Measurements from ENCODE around the gene CRACDL. TPM values are rescaled to one million over a fixed set of nuclear protein-coding genes. Genes with fewer than 3 reads are reported as not detected.

The CRACDL gene
- total and polyA plus RNA-seq, 2 donors (not counting 3 experiments of a cell fraction or from before 2014, with no cell fraction given), result 0.92 to 6.3 TPM

DNA sequence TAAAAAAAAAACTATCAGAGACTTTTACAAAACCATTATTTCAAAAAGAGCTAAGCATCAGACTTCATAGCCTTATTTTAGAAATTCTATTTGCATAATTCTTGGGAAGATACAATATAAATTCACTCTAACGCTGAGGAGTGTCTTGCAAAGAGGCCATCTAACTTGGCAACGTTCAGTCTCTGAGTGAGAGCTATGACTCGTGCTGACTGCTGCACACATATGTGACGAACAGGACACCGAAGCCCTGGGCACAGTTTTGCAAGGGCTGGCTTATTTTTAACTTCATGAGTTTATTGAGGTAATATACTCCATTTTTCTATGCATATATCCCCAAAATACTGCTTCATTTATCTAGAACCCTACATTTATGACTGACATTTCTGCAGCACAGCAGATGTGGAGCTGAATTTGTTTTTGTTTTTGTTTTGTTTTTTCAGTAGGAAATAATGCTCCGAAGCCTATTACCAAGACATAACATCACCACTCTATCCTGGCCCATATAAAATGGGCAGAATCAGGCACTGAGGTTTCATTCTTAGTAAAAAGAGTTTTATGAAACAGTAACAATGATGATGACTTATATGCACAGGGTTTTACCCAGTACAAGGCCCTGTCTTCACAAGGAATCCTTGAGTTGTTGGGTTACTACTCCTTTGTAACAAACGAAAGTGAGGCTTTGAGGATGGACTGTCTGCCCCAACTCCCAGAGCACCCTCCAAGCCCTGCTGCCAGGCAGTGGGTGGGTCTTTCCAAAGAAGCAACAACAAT lies 68.3 kb downstream of the CRACDL start:
- Histone ChIP-seq H3K4me2 (ENCODE audit: insufficient read depth, low read length) (no peak overlapping the region), H3K4me1 (ENCODE audit: control insufficient read depth, extremely low read depth, insufficient read depth, low read length) (peaks cover 21% of the 10 kb centered on the region), H3K27ac (ENCODE audit: insufficient read depth, low read depth, low read length) (no peak overlapping the region), H3K4me3 (replicated peaks in 1 of 3; ENCODE audit: insufficient read depth in 1 of 3, low read depth in 1 of 3, low read length in 3 of 3) (no peak overlapping the region), H3K27me3 (ENCODE audit: control insufficient read depth in 2 of 2, insufficient read depth in 2 of 2, low read length in 2 of 2) (no peaks in the 10 kb centered on the region), H3K9ac (replicated peaks; ENCODE audit: extremely low read depth, insufficient read depth, low read length) (no peak overlapping the region), H4K20me1 (replicated peaks; ENCODE audit: control insufficient read depth, extremely low read depth, insufficient read depth, low read length) (no peaks in the 10 kb centered on the region), H3K9me1 (replicated peaks; ENCODE audit: control insufficient read depth, extremely low read depth, insufficient read depth, low read length) (no peaks in the 10 kb centered on the region), H3K79me2 (ENCODE audit: control insufficient read depth, insufficient read depth, low read length) (no peaks in the 10 kb centered on the region), H3K36me3 (ENCODE audit: control insufficient read depth in 2 of 2, extremely low read depth in 1 of 2, insufficient read depth in 2 of 2, low read length in 2 of 2) (no peaks in the 10 kb centered on the region), H3K9me3 (replicated peaks; ENCODE audit: control insufficient read depth, insufficient read depth, low read length) (no peaks in the 10 kb centered on the region), H2AFZ (ENCODE audit: low read depth, low read length) (no peak overlapping the region)
- dilution Hi-C loops (cut with MboI; ENCODE audit: extremely low pct_ligation_motif_present, low sequenced_read_pairs), result no loop called here
- TF ChIP-seq FOS (IDR thresholded peaks at IDR 0.05; ENCODE audit: borderline replicate concordance, insufficient read depth, low read length) (peak; percentile 59), GATA2 (IDR thresholded peaks at IDR 0.05; ENCODE audit: insufficient read depth, insufficient read length, low read depth, low read length) (no peak)
- BruUV-seq (replicated peaks), result no TSS peak
- DNase-seq (ENCODE audit: low read depth, low spot score) (peak; percentile 17), FAIRE-seq (peak; percentile 72)
- ChIA-PET POLR2A (interaction anchor here (0.6 kb wide), 1 partner anchor 137 kb away, joined by 3 read pairs; the partner anchor contains the start of gene MGAT4A), CTCF (interaction anchor here (0.6 to 1.1 kb wide), 2 partner anchors 13 to 45 kb away, joined by 3 read pairs; no protein-coding TSS in a partner anchor)
- intact Hi-C loops (cut with micrococcal nuclease), result no loop called here

- Histone ChIP-seq H3K27ac (ENCODE audit: insufficient read depth, low read depth, low read length) (peak overlapping the region; percentile 94), H3K4me2 (ENCODE audit: insufficient read depth, low read length) (no peak overlapping the region), H3K36me3 (ENCODE audit: control insufficient read depth in 2 of 2, extremely low read depth in 1 of 2, insufficient read depth in 2 of 2, low read length in 2 of 2) (no peaks in the 10 kb centered on the region), H3K4me3 (replicated peaks in 1 of 3; ENCODE audit: insufficient read depth in 1 of 3, low read depth in 1 of 3, low read length in 3 of 3) (no peak overlapping the region), H3K79me2 (ENCODE audit: control insufficient read depth, insufficient read depth, low read length) (no peaks in the 10 kb centered on the region), H3K9me3 (replicated peaks; ENCODE audit: control insufficient read depth, insufficient read depth, low read length) (no peaks in the 10 kb centered on the region), H3K9me1 (replicated peaks; ENCODE audit: control insufficient read depth, extremely low read depth, insufficient read depth, low read length) (no peaks in the 10 kb centered on the region), H3K27me3 (ENCODE audit: control insufficient read depth in 2 of 2, insufficient read depth in 2 of 2, low read length in 2 of 2) (no peaks in the 10 kb centered on the region), H4K20me1 (replicated peaks; ENCODE audit: control insufficient read depth, extremely low read depth, insufficient read depth, low read length) (no peaks in the 10 kb centered on the region), H3K9ac (replicated peaks; ENCODE audit: extremely low read depth, insufficient read depth, low read length) (peak overlapping the region; percentile 63), H2AFZ (ENCODE audit: low read depth, low read length) (peak overlapping the region; percentile 2), H3K4me1 (ENCODE audit: control insufficient read depth, extremely low read depth, insufficient read depth, low read length) (peaks cover 21% of the 10 kb centered on the region)
- intact Hi-C loops (cut with micrococcal nuclease) (no loop called here), dilution Hi-C loops (cut with MboI; ENCODE audit: extremely low pct_ligation_motif_present, low sequenced_read_pairs) (no loop called here)
- TF ChIP-seq MYC (IDR thresholded peaks at IDR 0.05; ENCODE audit: low read depth, low read length), result no peak
- TF ChIP-seq EZH2 (IDR thresholded peaks at IDR 0.05; ENCODE audit: borderline replicate concordance, low read depth, low read length, severe bottlenecking), result no peak
- TF ChIP-seq, protein P1, sequence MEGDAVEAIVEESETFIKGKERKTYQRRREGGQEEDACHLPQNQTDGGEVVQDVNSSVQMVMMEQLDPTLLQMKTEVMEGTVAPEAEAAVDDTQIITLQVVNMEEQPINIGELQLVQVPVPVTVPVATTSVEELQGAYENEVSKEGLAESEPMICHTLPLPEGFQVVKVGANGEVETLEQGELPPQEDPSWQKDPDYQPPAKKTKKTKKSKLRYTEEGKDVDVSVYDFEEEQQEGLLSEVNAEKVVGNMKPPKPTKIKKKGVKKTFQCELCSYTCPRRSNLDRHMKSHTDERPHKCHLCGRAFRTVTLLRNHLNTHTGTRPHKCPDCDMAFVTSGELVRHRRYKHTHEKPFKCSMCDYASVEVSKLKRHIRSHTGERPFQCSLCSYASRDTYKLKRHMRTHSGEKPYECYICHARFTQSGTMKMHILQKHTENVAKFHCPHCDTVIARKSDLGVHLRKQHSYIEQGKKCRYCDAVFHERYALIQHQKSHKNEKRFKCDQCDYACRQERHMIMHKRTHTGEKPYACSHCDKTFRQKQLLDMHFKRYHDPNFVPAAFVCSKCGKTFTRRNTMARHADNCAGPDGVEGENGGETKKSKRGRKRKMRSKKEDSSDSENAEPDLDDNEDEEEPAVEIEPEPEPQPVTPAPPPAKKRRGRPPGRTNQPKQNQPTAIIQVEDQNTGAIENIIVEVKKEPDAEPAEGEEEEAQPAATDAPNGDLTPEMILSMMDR (IDR thresholded peaks at IDR 0.05; ENCODE audit: extremely low read depth in 1 of 2, insufficient read depth in 1 of 2, low read depth in 1 of 2, low read length in 2 of 2), result no peak
- TF ChIP-seq MAX (IDR thresholded peaks at IDR 0.05; ENCODE audit: insufficient read depth, insufficient read length), result no peak
- no peak for TF ChIP-seq JUN (IDR thresholded peaks at IDR 0.05; ENCODE audit: borderline replicate concordance, insufficient read depth, insufficient read length, low read depth)
- no peak for TF ChIP-seq POLR2AphosphoS5 (IDR thresholded peaks at IDR 0.05; ENCODE audit: insufficient read depth, low read depth, low read length)
- TF ChIP-seq FOS (IDR thresholded peaks at IDR 0.05; ENCODE audit: borderline replicate concordance, insufficient read depth, low read length), result no peak
- TF ChIP-seq POLR2A (IDR thresholded peaks at IDR 0.05; ENCODE audit: low read depth, low read length), result no peak
- no peak for TF ChIP-seq GATA2 (IDR thresholded peaks at IDR 0.05; ENCODE audit: insufficient read depth, insufficient read length, low read depth, low read length)
- ChIA-PET POLR2A (interaction anchor here (0.7 kb wide), 1 partner anchor 113 kb away, joined by 4 read pairs; no protein-coding TSS in a partner anchor), CTCF (interaction anchor here (1.0 to 1.5 kb wide), 5 partner anchors 9 to 217 kb away, joined by 3 to 5 read pairs (median 4); partner anchors contain the start of gene CRACDL)
- FAIRE-seq, result no peak
- DNase-seq (ENCODE audit: low read depth, low spot score), result peak; percentile 34
- no TSS peak for BruUV-seq (replicated peaks)
These were observed 70.0 kb downstream of the CRACDL start for GRCh38 chr2:98866033-98866432.
